CD14-positive monocyte (primary cell): Measurements from ENCODE around the gene SULT1E1. TPM values are rescaled to one million over a fixed set of nuclear protein-coding genes. Genes with fewer than 3 reads are reported as not detected.

Source experiments
- DNase-seq, 3 donors: peaks; one replicate each; pipeline ENCODE4 v3.0.0-alpha.2; 2011 to 2022
- H2AFZ ChIP-seq: 2 replicates; pipeline ENCODE4 v1.6.0; 2012; ENCODE audit warnings: mild to moderate bottlenecking, low read depth, low read length, inconsistent platforms; ENCODE audit not compliant: insufficient read depth, poor library complexity, severe bottlenecking
- H3K27ac ChIP-seq, 2 donors: 1 replicate in 1 of 2; 2 replicates in 1 of 2; pipeline ENCODE4 v1.5.1; 2012 to 2013; ENCODE audit warnings: low read length in 2 of 2, control low read depth in 1 of 2, inconsistent platforms in 1 of 2, low read depth in 1 of 2, mild to moderate bottlenecking in 1 of 2
- H3K27me3 ChIP-seq, 2 donors: one replicate each; pipeline versions ENCODE4 v1.6.0 to v1.6.1; 2011 to 2013; ENCODE audit warnings: low read length in 2 of 2; ENCODE audit not compliant: control insufficient read depth in 2 of 2, insufficient read depth in 2 of 2
- H3K36me3 ChIP-seq, 2 donors: replicated peaks in 1 of 2; 1 replicate in 1 of 2; 2 replicates in 1 of 2; pipeline versions ENCODE4 v1.5.1 to v1.6.1; 2012 to 2013; ENCODE audit warnings: low read length in 2 of 2, control low read depth in 1 of 2, inconsistent platforms in 1 of 2, mild to moderate bottlenecking in 1 of 2; ENCODE audit not compliant: insufficient read depth in 2 of 2, control insufficient read depth in 1 of 2
- H3K4me1 ChIP-seq, 2 donors: 1 replicate in 1 of 2; 2 replicates in 1 of 2; pipeline versions ENCODE4 v1.5.1 to v1.6.1; 2012 to 2013; ENCODE audit warnings: low read length in 2 of 2, control low read depth in 1 of 2, inconsistent platforms in 1 of 2, mild to moderate bottlenecking in 1 of 2, moderate library complexity in 1 of 2; ENCODE audit not compliant: insufficient read depth in 2 of 2, control insufficient read depth in 1 of 2
- H3K4me2 ChIP-seq: replicated peaks from 2 replicates; pipeline ENCODE3; 2012; ENCODE audit warnings: low read length, moderate library complexity, mild to moderate bottlenecking; ENCODE audit not compliant: poor library complexity, severe bottlenecking; ENCODE audit errors: extremely low read depth
- H3K4me3 ChIP-seq, 3 experiments: fragments of 200-600 bp in 1 of 3; sonication (generic) in 1 of 3; replicated peaks in 1 of 3; 1 replicate in 2 of 3; 2 replicates in 1 of 3; pipeline ENCODE4 v1.5.1; 2011 to 2013; ENCODE audit warnings: low read length in 3 of 3, mild to moderate bottlenecking in 3 of 3, control low read depth in 2 of 3, low read depth in 2 of 3, inconsistent platforms in 1 of 3, moderate library complexity in 1 of 3
- H3K79me2 ChIP-seq: 2 replicates; pipeline ENCODE4 v1.6.0; 2012; ENCODE audit warnings: mild to moderate bottlenecking, control low read depth, inconsistent platforms, low read length, moderate library complexity; ENCODE audit not compliant: insufficient read depth
- H3K9ac ChIP-seq: 2 replicates; pipeline ENCODE4 v1.6.0; 2017; ENCODE audit warnings: low read length, mild to moderate bottlenecking; ENCODE audit not compliant: insufficient read depth, poor library complexity, severe bottlenecking
- H3K9me3 ChIP-seq, 2 donors: replicated peaks in 1 of 2; 1 replicate in 1 of 2; 2 replicates in 1 of 2; pipeline versions ENCODE4 v1.5.1 to v1.6.1; 2012 to 2013; ENCODE audit warnings: low read length in 2 of 2, control low read depth in 1 of 2; ENCODE audit not compliant: control insufficient read depth in 1 of 2, insufficient read depth in 1 of 2
- H4K20me1 ChIP-seq: 2 replicates; pipeline ENCODE4 v1.6.0; 2012; ENCODE audit warnings: mild to moderate bottlenecking, low read length, control low read depth, moderate library complexity; ENCODE audit not compliant: insufficient read depth
- H3K27ac Mint-ChIP-seq, 7 donors: one replicate each; pipeline ENCODE4 v1.8.0; 2020; ENCODE audit warnings: mild to moderate bottlenecking in 7 of 7, mixed read lengths in 7 of 7, moderate library complexity in 6 of 7, inconsistent platforms in 2 of 7
- H3K27me3 Mint-ChIP-seq, 3 donors: one replicate each; pipeline ENCODE4 v1.8.0; 2021 to 2022; ENCODE audit warnings: low read depth in 3 of 3, mild to moderate bottlenecking in 3 of 3, mixed read lengths in 3 of 3, moderate library complexity in 3 of 3, inconsistent platforms in 1 of 3
- H3K36me3 Mint-ChIP-seq, 2 donors: one replicate each; pipeline ENCODE4 v1.8.0; 2020; ENCODE audit warnings: mixed read lengths in 2 of 2, inconsistent platforms in 1 of 2, mild to moderate bottlenecking in 1 of 2
- H3K4me1 Mint-ChIP-seq: one replicate; pipeline ENCODE4 v1.8.0; 2020; ENCODE audit warnings: mild to moderate bottlenecking, mixed read lengths
- H3K4me3 Mint-ChIP-seq, 2 donors: one replicate each; pipeline ENCODE4 v1.8.0; 2020; ENCODE audit warnings: mild to moderate bottlenecking in 2 of 2, mixed read lengths in 2 of 2, moderate library complexity in 1 of 2
- H3K9me3 Mint-ChIP-seq, 7 donors: one replicate each; pipeline ENCODE4 v1.8.0; 2020 to 2022; ENCODE audit warnings: mixed read lengths in 7 of 7, mild to moderate bottlenecking in 6 of 7, moderate library complexity in 6 of 7, inconsistent platforms in 2 of 7
- WGBS: methylation state at CpG from one replicate; pipeline ENCODE4 v1.1.5; 2013; ENCODE audit warnings: missing lambda C conversion rate; ENCODE audit not compliant: insufficient coverage; 5-methylcytosine and 5-hydroxymethylcytosine counted together
- intact Hi-C, 2 donors: fragments of 100-400 bp; cut with micrococcal nuclease; formaldehyde crosslinking; loops; one replicate each; pipeline versions ENCODE4 v1.15.0 to v1.15.1; 2023
- polyA plus RNA-seq, 3 donors: library from polyadenylated mRNA; depleted of rRNA in 1 of 3; unstranded in 2 of 3; stranded (reverse) in 1 of 3; fragments of 300-500 nt in 2 of 3; fragments of >200 nt in 1 of 3; fragmentation: Illumina TruSeq in 2 of 3; gene quantifications; 1 replicate in 2 of 3; 2 replicates in 1 of 3; pipeline ENCODE4 v1.2.3, GENCODE V29; 2012 to 2021
- TF ChIP-seq, protein P1 (sequence below): fragments of 200-600 bp; IDR thresholded peaks from one replicate; pipeline ENCODE4 v1.8.0; 2022; ENCODE audit warnings: antibody characterized with exemption, mild to moderate bottlenecking

The SULT1E1 gene
- polyA plus RNA-seq, 3 donors: not detected

DNA sequence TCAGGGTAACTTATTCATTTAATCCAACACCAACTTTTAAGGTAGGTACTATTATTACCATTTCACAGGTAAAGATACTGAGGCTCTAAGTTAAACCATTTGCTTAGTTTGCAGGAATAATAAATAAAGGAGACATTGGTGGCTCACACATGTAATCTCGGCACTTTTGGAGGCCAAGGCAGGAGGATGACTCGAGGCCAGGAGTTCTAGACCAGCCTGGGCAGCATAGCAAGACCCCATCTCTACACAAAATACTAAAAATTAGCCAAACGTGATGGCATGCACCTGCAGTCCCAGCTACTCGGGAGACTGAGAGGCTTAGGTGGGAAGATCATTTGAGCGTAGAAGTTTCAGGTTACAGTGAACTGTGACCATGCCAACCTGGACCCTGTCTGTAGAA lies 37.7 kb downstream of the SULT1E1 start:
- H3K27me3 Mint-ChIP-seq: peaks cover 0 to 6% (median 0%) of the 10 kb centered on the region in 3 donors
- H3K36me3 ChIP-seq: no peaks in the 10 kb centered on the region
- H3K27ac ChIP-seq: no peak overlapping the region
- no peak overlapping the region for H3K9ac ChIP-seq
- H3K4me2 ChIP-seq: no peak overlapping the region
- peaks cover 2 to 15% (median 10%) of the 10 kb centered on the region in 7 donors for H3K9me3 Mint-ChIP-seq
- H3K4me3 ChIP-seq: no peak overlapping the region
- H3K27ac Mint-ChIP-seq: no peak overlapping the region
- intact Hi-C loops: loop anchor here in 1 of 2 donors (10.0 kb wide), 1 partner anchor 57 kb away; the partner anchor contains the start of gene SULT1B1
- TF ChIP-seq, protein P1, sequence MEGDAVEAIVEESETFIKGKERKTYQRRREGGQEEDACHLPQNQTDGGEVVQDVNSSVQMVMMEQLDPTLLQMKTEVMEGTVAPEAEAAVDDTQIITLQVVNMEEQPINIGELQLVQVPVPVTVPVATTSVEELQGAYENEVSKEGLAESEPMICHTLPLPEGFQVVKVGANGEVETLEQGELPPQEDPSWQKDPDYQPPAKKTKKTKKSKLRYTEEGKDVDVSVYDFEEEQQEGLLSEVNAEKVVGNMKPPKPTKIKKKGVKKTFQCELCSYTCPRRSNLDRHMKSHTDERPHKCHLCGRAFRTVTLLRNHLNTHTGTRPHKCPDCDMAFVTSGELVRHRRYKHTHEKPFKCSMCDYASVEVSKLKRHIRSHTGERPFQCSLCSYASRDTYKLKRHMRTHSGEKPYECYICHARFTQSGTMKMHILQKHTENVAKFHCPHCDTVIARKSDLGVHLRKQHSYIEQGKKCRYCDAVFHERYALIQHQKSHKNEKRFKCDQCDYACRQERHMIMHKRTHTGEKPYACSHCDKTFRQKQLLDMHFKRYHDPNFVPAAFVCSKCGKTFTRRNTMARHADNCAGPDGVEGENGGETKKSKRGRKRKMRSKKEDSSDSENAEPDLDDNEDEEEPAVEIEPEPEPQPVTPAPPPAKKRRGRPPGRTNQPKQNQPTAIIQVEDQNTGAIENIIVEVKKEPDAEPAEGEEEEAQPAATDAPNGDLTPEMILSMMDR: no peak
- WGBS: 90% methylated on average over 3 of the region's 5 CpGs
- H3K36me3 Mint-ChIP-seq: no peaks in the 10 kb centered on the region
- H2AFZ ChIP-seq: no peak overlapping the region
- H4K20me1 ChIP-seq: no peaks in the 10 kb centered on the region
- peaks cover 0 to 12% of the 10 kb centered on the region in 2 donors for H3K9me3 ChIP-seq
- H3K27me3 ChIP-seq: no peaks in the 10 kb centered on the region
- no peak for DNase-seq
- peaks cover 0 to 4% of the 10 kb centered on the region in 2 donors for H3K4me1 ChIP-seq
- no peak overlapping the region for H3K4me3 Mint-ChIP-seq
- peaks cover 17% of the 10 kb centered on the region for H3K4me1 Mint-ChIP-seq
- H3K79me2 ChIP-seq: no peaks in the 10 kb centered on the region

DNA sequence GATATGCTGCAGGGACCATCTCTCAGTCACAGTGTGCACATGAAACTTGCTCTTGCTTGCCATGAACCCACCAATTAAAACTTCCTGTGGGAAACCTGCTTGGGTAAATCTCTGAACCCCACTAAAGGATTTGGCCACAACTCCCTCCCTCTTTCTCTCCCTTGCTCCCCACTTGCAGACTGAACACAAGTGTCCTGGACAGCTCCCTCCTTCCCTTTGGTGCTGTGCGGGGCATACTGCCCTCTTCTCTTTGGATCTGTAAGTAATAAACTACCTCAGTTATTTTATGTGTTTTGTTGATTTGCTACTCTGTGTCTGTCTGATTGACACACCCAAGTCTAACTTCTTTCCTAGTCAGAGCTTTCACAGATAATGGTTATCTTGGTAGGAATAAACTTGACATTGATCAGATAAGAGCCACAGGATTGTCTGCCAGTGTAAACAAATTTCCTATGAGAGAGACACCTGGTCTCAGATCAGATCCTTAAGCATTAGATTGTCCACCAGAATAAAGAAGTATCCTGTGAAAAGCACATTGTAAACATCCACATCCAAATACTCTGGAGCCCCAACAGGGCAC lies 41.8 kb downstream of the SULT1E1 start:
- no peak for DNase-seq
- Histone ChIP-seq H3K9me3 (no peaks in the 10 kb centered on the region), H3K36me3 (no peaks in the 10 kb centered on the region), H3K27me3 (no peaks in the 10 kb centered on the region), H3K4me2 (no peak overlapping the region), H2AFZ (no peak overlapping the region), H3K4me3 (no peak overlapping the region), H3K27ac (no peak overlapping the region), H3K9ac (no peak overlapping the region), H3K79me2 (no peaks in the 10 kb centered on the region), H4K20me1 (no peaks in the 10 kb centered on the region), H3K4me1 (no peaks in the 10 kb centered on the region)
- Mint-ChIP-seq H3K36me3 (no peaks in the 10 kb centered on the region), H3K27me3 (no peaks in the 10 kb centered on the region), H3K4me1 (peaks cover 5% of the 10 kb centered on the region), H3K9me3 (peaks cover 0 to 4% (median 0%) of the 10 kb centered on the region in 7 donors), H3K27ac (no peak overlapping the region), H3K4me3 (no peak overlapping the region)
- WGBS: no CpG with 5 or more reads among the region's 1 CpG
- TF ChIP-seq, protein P1: no peak
- intact Hi-C loops: no loop called here
